HEK293 (cell line): Measurements from ENCODE around the gene ALDH2.

ENCODE experiments used
- KLF16 ChIP-seq: fragments of 450-650 bp; formaldehyde crosslinking; IDR thresholded peaks from 2 replicates; pipeline ENCODE4 v1.5.1; 2017; ENCODE audit warnings: missing biosample characterization, missing genetic modification characterization
- SP2 ChIP-seq: fragments of 450-650 bp; formaldehyde crosslinking; IDR thresholded peaks from 2 replicates; pipeline ENCODE4 v1.5.1; 2016; ENCODE audit warnings: missing biosample characterization, missing genetic modification characterization
- ZNF202 ChIP-seq: fragments of 450-650 bp; formaldehyde crosslinking; IDR thresholded peaks from 2 replicates; pipeline ENCODE4 v1.5.1; 2016; ENCODE audit warnings: missing biosample characterization, missing genetic modification characterization, borderline replicate concordance
- ZNF266 ChIP-seq: fragments of 450-650 bp; formaldehyde crosslinking; IDR thresholded peaks from 2 replicates; pipeline ENCODE4 v1.5.1; 2016; ENCODE audit warnings: missing biosample characterization, missing genetic modification characterization, low read depth
- ZNF416 ChIP-seq: fragments of 450-650 bp; formaldehyde crosslinking; IDR thresholded peaks from 2 replicates; pipeline ENCODE4 v1.5.1; 2016; ENCODE audit warnings: missing biosample characterization, missing genetic modification characterization
- ZNF558 ChIP-seq: fragments of 450-650 bp; formaldehyde crosslinking; IDR thresholded peaks from 2 replicates; pipeline ENCODE4 v1.5.1; 2016; ENCODE audit warnings: missing biosample characterization, missing genetic modification characterization
- ZNF561 ChIP-seq: fragments of 450-650 bp; IDR thresholded peaks from 2 replicates; pipeline ENCODE4 v1.5.1; 2018; ENCODE audit warnings: missing biosample characterization, missing genetic modification characterization, borderline replicate concordance
- ZNF785 ChIP-seq: fragments of 450-650 bp; formaldehyde crosslinking; IDR thresholded peaks from 2 replicates; pipeline ENCODE4 v1.5.1; 2016; ENCODE audit warnings: missing biosample characterization, missing genetic modification characterization
- ZNF791 ChIP-seq: fragments of 450-650 bp; formaldehyde crosslinking; IDR thresholded peaks from 2 replicates; pipeline ENCODE4 v1.5.1; 2016; ENCODE audit warnings: missing biosample characterization, missing genetic modification characterization
- TF ChIP-seq, protein P1 (sequence below): fragments of 450-650 bp; formaldehyde crosslinking; IDR thresholded peaks from 2 replicates; pipeline ENCODE4 v1.5.1; 2016; ENCODE audit warnings: missing biosample characterization, missing genetic modification characterization
- TF ChIP-seq, protein P2 (sequence below): fragments of 450-650 bp; formaldehyde crosslinking; IDR thresholded peaks from 2 replicates; pipeline ENCODE4 v1.5.1; 2016; ENCODE audit warnings: missing biosample characterization, missing genetic modification characterization, low read depth
- TF ChIP-seq, protein P3 (sequence below): fragments of 450-650 bp; formaldehyde crosslinking; IDR thresholded peaks from 2 replicates; pipeline ENCODE4 v1.5.0; 2017; ENCODE audit warnings: missing biosample characterization, missing genetic modification characterization, borderline replicate concordance
- TF ChIP-seq, protein P4 (sequence below): fragments of 450-650 bp; formaldehyde crosslinking; IDR thresholded peaks from 2 replicates; pipeline ENCODE4 v1.5.1; 2016; ENCODE audit warnings: missing biosample characterization, missing genetic modification characterization

DNA sequence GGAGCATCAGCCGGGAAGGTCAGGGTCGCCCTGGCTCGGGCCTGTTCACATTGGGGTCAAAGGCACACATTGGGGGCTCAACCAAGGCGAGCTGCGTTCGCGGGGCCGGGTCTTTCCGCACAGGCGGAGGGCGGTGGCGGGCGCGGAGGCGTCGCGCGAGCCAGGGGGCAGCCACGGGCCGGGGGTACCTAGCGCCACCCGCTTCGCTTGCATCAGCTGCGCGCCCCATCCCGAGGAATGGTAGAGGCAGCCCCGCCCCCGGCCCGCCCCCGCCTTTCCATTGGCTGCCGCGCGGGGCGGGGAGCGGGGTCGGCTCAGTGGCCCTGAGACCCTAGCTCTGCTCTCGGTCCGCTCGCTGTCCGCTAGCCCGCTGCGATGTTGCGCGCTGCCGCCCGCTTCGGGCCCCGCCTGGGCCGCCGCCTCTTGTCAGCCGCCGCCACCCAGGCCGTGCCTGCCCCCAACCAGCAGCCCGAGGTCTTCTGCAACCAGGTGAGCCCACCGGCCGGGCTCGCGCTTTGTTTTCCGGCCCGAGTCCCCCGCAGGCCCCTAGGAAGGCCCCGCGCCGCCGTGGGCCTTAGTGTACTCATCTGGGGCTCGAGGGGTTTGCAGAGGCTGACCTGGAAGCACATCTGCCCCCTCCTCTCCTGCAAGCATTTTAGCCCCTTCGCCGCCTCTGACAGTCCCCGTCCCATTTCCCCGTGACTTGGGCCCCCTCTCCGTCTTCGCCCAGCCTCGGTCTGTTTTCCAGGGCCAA lies at the start of gene ALDH2:
- TF ChIP-seq ZNF202 (no peak), SP2 (tag by site-specific recombination) (peak; percentile 69), ZNF791 (no peak), ZNF416 (no peak), ZNF266 (tag by site-specific recombination) (no peak), ZNF558 (tag by site-specific recombination) (no peak), ZNF561 (tag by site-specific recombination) (peak; percentile 82), KLF16 (tag by site-specific recombination) (peak; percentile 59), ZNF785 (tag by site-specific recombination) (no peak)
- TF ChIP-seq, protein P1, sequence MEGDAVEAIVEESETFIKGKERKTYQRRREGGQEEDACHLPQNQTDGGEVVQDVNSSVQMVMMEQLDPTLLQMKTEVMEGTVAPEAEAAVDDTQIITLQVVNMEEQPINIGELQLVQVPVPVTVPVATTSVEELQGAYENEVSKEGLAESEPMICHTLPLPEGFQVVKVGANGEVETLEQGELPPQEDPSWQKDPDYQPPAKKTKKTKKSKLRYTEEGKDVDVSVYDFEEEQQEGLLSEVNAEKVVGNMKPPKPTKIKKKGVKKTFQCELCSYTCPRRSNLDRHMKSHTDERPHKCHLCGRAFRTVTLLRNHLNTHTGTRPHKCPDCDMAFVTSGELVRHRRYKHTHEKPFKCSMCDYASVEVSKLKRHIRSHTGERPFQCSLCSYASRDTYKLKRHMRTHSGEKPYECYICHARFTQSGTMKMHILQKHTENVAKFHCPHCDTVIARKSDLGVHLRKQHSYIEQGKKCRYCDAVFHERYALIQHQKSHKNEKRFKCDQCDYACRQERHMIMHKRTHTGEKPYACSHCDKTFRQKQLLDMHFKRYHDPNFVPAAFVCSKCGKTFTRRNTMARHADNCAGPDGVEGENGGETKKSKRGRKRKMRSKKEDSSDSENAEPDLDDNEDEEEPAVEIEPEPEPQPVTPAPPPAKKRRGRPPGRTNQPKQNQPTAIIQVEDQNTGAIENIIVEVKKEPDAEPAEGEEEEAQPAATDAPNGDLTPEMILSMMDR (tag by site-specific recombination) = peak; percentile 68
- TF ChIP-seq, protein P2, sequence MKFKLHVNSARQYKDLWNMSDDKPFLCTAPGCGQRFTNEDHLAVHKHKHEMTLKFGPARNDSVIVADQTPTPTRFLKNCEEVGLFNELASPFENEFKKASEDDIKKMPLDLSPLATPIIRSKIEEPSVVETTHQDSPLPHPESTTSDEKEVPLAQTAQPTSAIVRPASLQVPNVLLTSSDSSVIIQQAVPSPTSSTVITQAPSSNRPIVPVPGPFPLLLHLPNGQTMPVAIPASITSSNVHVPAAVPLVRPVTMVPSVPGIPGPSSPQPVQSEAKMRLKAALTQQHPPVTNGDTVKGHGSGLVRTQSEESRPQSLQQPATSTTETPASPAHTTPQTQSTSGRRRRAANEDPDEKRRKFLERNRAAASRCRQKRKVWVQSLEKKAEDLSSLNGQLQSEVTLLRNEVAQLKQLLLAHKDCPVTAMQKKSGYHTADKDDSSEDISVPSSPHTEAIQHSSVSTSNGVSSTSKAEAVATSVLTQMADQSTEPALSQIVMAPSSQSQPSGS = no peak
- TF ChIP-seq, protein P3, sequence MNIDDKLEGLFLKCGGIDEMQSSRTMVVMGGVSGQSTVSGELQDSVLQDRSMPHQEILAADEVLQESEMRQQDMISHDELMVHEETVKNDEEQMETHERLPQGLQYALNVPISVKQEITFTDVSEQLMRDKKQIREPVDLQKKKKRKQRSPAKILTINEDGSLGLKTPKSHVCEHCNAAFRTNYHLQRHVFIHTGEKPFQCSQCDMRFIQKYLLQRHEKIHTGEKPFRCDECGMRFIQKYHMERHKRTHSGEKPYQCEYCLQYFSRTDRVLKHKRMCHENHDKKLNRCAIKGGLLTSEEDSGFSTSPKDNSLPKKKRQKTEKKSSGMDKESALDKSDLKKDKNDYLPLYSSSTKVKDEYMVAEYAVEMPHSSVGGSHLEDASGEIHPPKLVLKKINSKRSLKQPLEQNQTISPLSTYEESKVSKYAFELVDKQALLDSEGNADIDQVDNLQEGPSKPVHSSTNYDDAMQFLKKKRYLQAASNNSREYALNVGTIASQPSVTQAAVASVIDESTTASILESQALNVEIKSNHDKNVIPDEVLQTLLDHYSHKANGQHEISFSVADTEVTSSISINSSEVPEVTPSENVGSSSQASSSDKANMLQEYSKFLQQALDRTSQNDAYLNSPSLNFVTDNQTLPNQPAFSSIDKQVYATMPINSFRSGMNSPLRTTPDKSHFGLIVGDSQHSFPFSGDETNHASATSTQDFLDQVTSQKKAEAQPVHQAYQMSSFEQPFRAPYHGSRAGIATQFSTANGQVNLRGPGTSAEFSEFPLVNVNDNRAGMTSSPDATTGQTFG (tag by site-specific recombination) = no peak
- TF ChIP-seq, protein P4, sequence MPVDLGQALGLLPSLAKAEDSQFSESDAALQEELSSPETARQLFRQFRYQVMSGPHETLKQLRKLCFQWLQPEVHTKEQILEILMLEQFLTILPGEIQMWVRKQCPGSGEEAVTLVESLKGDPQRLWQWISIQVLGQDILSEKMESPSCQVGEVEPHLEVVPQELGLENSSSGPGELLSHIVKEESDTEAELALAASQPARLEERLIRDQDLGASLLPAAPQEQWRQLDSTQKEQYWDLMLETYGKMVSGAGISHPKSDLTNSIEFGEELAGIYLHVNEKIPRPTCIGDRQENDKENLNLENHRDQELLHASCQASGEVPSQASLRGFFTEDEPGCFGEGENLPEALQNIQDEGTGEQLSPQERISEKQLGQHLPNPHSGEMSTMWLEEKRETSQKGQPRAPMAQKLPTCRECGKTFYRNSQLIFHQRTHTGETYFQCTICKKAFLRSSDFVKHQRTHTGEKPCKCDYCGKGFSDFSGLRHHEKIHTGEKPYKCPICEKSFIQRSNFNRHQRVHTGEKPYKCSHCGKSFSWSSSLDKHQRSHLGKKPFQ = no peak
